A549 (cell line): ENCODE data around the gene C6. TPM values are rescaled to one million over a fixed set of nuclear protein-coding genes. Genes with fewer than 3 reads are reported as not detected.

Experiments used
- ATAC-seq, 2 experiments: fragments of 200-7000 bp in 1 of 2; fragments of >200 bp in 1 of 2; cut with Nextera tagmentation in 1 of 2; cut with Tn5 transposase in 1 of 2; 3 replicates each; pipeline versions ENCODE4 v1.8.0 to v1.9.1; 2018 to 2020; ENCODE audit warnings: mild to moderate bottlenecking in 1 of 2, moderate library complexity in 1 of 2
- CTCF ChIA-PET: fragments of 300-600 bp; sonication (Branson Sonifier 250); formaldehyde crosslinking; extraction: SDS; loops from one replicate; lab custom pipeline; 2021; ENCODE audit warnings: antibody characterized with exemption, inconsistent platforms; lab: Yijun Ruan, JAX
- POLR2A ChIA-PET: fragments of 350-600 bp; formaldehyde crosslinking; extraction: SDS; loops from one replicate; lab custom pipeline; 2021; ENCODE audit warnings: antibody characterized with exemption, inconsistent platforms; lab: Yijun Ruan, JAX
- DNase-seq, 2 experiments: peaks; one replicate each; pipeline versions ENCODE4 v3.0.0 to v3.0.0-alpha.2; 2011 to 2016; ENCODE audit warnings: low read depth in 1 of 2, low spot score in 1 of 2
- FAIRE-seq: peaks from 2 replicates; lab custom pipeline; 2011; peaks lifted over from hg19 to GRCh38; lab: Jason Lieb, UNC
- H3K27ac ChIP-seq, 2 experiments: fragments of >200 bp; sonication (Bioruptor Twin); formaldehyde crosslinking; 3 replicates each; pipeline ENCODE4 v1.5.1; 2016 to 2017
- H3K4me1 ChIP-seq: fragments of >200 bp; sonication (Bioruptor Twin); formaldehyde crosslinking; 3 replicates; pipeline ENCODE4 v1.6.1; 2016
- H3K4me2 ChIP-seq: fragments of >200 bp; sonication (Bioruptor Twin); formaldehyde crosslinking; 3 replicates; pipeline ENCODE4 v1.6.1; 2016
- H3K4me3 ChIP-seq: fragments of >200 bp; sonication (Bioruptor Twin); formaldehyde crosslinking; 3 replicates; pipeline ENCODE4 v1.5.1; 2016
- H3K9me3 ChIP-seq: fragments of >200 bp; sonication (Bioruptor Twin); formaldehyde crosslinking; 3 replicates; pipeline ENCODE4 v1.6.1; 2016
- CBX2 ChIP-seq: fragments of 200-600 bp; sonication (generic); IDR thresholded peaks from 2 replicates; pipeline ENCODE4 v1.6.1; 2016; ENCODE audit warnings: low read depth, mild to moderate bottlenecking, borderline replicate concordance
- CEBPB ChIP-seq, 2 experiments: fragments of >200 bp in 1 of 2; sonication (Bioruptor Twin) in 1 of 2; formaldehyde crosslinking in 1 of 2; IDR thresholded peaks; 2 replicates each; pipeline ENCODE4 v1.6.1; 2012 to 2016
- CTCF ChIP-seq: fragments of >200 bp; sonication (Bioruptor Twin); formaldehyde crosslinking; IDR thresholded peaks from 3 replicates; pipeline ENCODE4 v1.5.1; 2016
- EHF ChIP-seq: fragments of 250-450 bp; sonication (Bioruptor Pico); IDR thresholded peaks from 2 replicates; pipeline ENCODE4 v1.5.0; 2020; ENCODE audit warnings: mild to moderate bottlenecking
- EP300 ChIP-seq, 2 experiments: fragments of >200 bp; sonication (Bioruptor Twin); formaldehyde crosslinking; IDR thresholded peaks; 2 replicates in 1 of 2; 3 replicates in 1 of 2; pipeline ENCODE4 v1.6.1; 2016 to 2017
- FOSB ChIP-seq: fragments of 250-450 bp; sonication (Bioruptor Pico); IDR thresholded peaks from 2 replicates; pipeline ENCODE4 v1.5.0; 2020; ENCODE audit warnings: mild to moderate bottlenecking, moderate library complexity
- GATA3 ChIP-seq: IDR thresholded peaks from 2 replicates; pipeline ENCODE4 v1.6.1; 2012; ENCODE audit warnings: borderline replicate concordance
- HES2 ChIP-seq: fragments of >200 bp; sonication (Bioruptor Twin); formaldehyde crosslinking; IDR thresholded peaks from 2 replicates; pipeline ENCODE4 v1.6.1; 2016
- HMGXB4 ChIP-seq: fragments of 250-450 bp; sonication (Bioruptor Pico); IDR thresholded peaks from 2 replicates; pipeline ENCODE4 v1.5.0; 2021; ENCODE audit warnings: mild to moderate bottlenecking, moderate library complexity, borderline replicate concordance
- HOXA7 ChIP-seq: fragments of 250-450 bp; sonication (Bioruptor Pico); IDR thresholded peaks from 2 replicates; pipeline ENCODE4 v1.5.0; 2020; ENCODE audit warnings: mild to moderate bottlenecking, moderate library complexity
- MAFK ChIP-seq: fragments of 450-650 bp; IDR thresholded peaks from 2 replicates; pipeline ENCODE4 v1.6.1; 2014; ENCODE audit not compliant: partially characterized antibody
- MAZ ChIP-seq: fragments of 150-350 bp; IDR thresholded peaks from 2 replicates; pipeline ENCODE4 v1.6.1; 2014; ENCODE audit warnings: antibody characterized with exemption, low read depth, low read length, borderline replicate concordance
- NPAS2 ChIP-seq: fragments of 250-450 bp; sonication (Bioruptor Pico); IDR thresholded peaks from 2 replicates; pipeline ENCODE4 v1.8.0; 2022; ENCODE audit warnings: mild to moderate bottlenecking, moderate library complexity, borderline replicate concordance
- NR3C1 ChIP-seq: fragments of >200 bp; sonication (Bioruptor Twin); formaldehyde crosslinking; IDR thresholded peaks from 3 replicates; pipeline ENCODE4 v1.6.1; 2017
- PHF8 ChIP-seq: fragments of 200-600 bp; sonication (generic); IDR thresholded peaks from 2 replicates; pipeline ENCODE4 v1.6.1; 2016; ENCODE audit warnings: low read depth, mild to moderate bottlenecking, antibody characterized with exemption, moderate library complexity, borderline replicate concordance
- RAD21 ChIP-seq, 2 experiments: fragments of >200 bp in 1 of 2; sonication (Bioruptor Twin) in 1 of 2; formaldehyde crosslinking in 1 of 2; IDR thresholded peaks in 1 of 2; conservative IDR thresholded peaks in 1 of 2; 2 replicates in 1 of 2; 3 replicates in 1 of 2; pipeline ENCODE4 v1.6.1; 2012 to 2018; ENCODE audit warnings: inconsistent platforms in 1 of 2
- RARB ChIP-seq: fragments of 250-450 bp; sonication (Bioruptor Pico); IDR thresholded peaks from 2 replicates; pipeline ENCODE4 v1.8.0; 2021; ENCODE audit warnings: mild to moderate bottlenecking, moderate library complexity
- RFX5 ChIP-seq: fragments of 450-650 bp; IDR thresholded peaks from 2 replicates; pipeline ENCODE4 v1.7.1; 2014; ENCODE audit warnings: antibody characterized with exemption, mild to moderate bottlenecking, moderate library complexity
- SMC3 ChIP-seq: fragments of >200 bp; sonication (Bioruptor Twin); formaldehyde crosslinking; IDR thresholded peaks from 3 replicates; pipeline ENCODE4 v1.6.1; 2018; ENCODE audit warnings: inconsistent platforms
- USF2 ChIP-seq: fragments of 450-650 bp; IDR thresholded peaks from 2 replicates; pipeline ENCODE4 v1.6.1; 2014; ENCODE audit warnings: antibody characterized with exemption
- whole genome bisulfite sequencing: methylation state at CpG from one replicate; pipeline ENCODE4 v1.1.6; 2017; ENCODE audit errors: missing lambda C conversion rate; 5-methylcytosine and 5-hydroxymethylcytosine counted together
- polyA minus RNA-seq: library from RNA; depleted of rRNA, polyadenylated mRNA; stranded (reverse); fragments of >200 nt; gene quantifications from 2 replicates; pipeline ENCODE4 v1.2.3, GENCODE V29; 2011; rRNA and poly(A)+ RNA removed
- polyA plus RNA-seq, 4 experiments: library from polyadenylated mRNA; depleted of rRNA in 3 of 4; stranded (reverse); fragments of >200 nt; fragmentation: RNase III in 1 of 4; extraction: RNeasy Plus Mini Kit Qiagen cat#74134 plus additional on column Dnase treatment in 1 of 4; gene quantifications; 2 replicates in 3 of 4; 3 replicates in 1 of 4; pipeline ENCODE4 v1.2.3, GENCODE V29; 2011 to 2017
- TF ChIP-seq, protein P1 (sequence below): IDR thresholded peaks from 2 replicates; pipeline ENCODE4 v1.6.1; 2012
- TF ChIP-seq, protein P2 (sequence below): fragments of >200 bp; sonication (Bioruptor Twin); formaldehyde crosslinking; IDR thresholded peaks from 3 replicates; pipeline ENCODE4 v1.6.1; 2016

C6 gene
- not detected in 2 replicates for polyA plus RNA-seq (2011; rRNA removed)
- polyA plus RNA-seq (2012; cell fraction: cytosol; rRNA removed): not detected in 2 replicates
- not detected in 2 replicates for polyA plus RNA-seq (2012; cell fraction: nucleus; rRNA removed)
- polyA plus RNA-seq (2017; fragmentation: RNase III; extraction: RNeasy Plus Mini Kit Qiagen cat#74134 plus additional on column Dnase treatment): not detected in 3 replicates
- not detected in 2 replicates for polyA minus RNA-seq

DNA sequence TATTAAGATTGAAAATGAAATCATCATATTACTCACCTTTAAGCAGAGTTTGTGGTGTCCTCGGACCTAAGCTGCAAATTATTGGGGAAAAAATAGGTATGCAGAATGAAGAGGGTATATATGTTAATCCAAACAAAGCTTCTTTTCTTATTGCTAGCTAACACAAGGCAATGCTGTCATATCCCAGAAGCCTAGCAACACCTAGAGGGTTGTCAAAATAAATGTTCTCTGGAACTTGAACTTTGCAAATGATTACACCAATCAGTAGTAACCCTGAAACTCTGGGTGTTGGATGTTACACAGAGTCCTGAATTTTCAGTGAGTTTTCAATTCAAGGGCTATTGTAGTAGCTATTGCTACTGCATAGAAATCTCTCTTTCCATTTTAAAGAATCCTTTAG is at the start of gene C6:
TSS of gene C6 (minus strand) at position 193 of the 400 bp plus-strand sequence. CDS start 10,302 bp downstream, outside the sequence.
- Histone ChIP-seq H3K4me3 (no peak within 1 kb of the TSS), H3K4me2 (no peak within 1 kb of the TSS), H3K9me3 (no peaks in the 10 kb centered on the region), H3K4me1 (no peaks in the 10 kb centered on the region), H3K27ac (no peak within 1 kb of the TSS)
- DNase-seq: no peak
- FAIRE-seq: no peak
- ChIA-PET CTCF (no interaction called here), POLR2A (no interaction called here)
- TF ChIP-seq FOSB (CRISPR knock-in tag) (no peak), CTCF (no peak), HOXA7 (CRISPR knock-in tag) (no peak), CEBPB (IDR thresholded peaks at IDR 0.05) (no peak), MAFK (no peak), HMGXB4 (no peak), CBX2 (no peak), NR3C1 (no peak), PHF8 (no peak), EP300 (IDR thresholded peaks at IDR 0.05) (no peak)
- TF ChIP-seq, protein P1, sequence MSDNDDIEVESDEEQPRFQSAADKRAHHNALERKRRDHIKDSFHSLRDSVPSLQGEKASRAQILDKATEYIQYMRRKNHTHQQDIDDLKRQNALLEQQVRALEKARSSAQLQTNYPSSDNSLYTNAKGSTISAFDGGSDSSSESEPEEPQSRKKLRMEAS: no peak
- TF ChIP-seq, protein P2, sequence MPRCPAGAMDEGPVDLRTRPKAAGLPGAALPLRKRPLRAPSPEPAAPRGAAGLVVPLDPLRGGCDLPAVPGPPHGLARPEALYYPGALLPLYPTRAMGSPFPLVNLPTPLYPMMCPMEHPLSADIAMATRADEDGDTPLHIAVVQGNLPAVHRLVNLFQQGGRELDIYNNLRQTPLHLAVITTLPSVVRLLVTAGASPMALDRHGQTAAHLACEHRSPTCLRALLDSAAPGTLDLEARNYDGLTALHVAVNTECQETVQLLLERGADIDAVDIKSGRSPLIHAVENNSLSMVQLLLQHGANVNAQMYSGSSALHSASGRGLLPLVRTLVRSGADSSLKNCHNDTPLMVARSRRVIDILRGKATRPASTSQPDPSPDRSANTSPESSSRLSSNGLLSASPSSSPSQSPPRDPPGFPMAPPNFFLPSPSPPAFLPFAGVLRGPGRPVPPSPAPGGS: no peak
- 10% methylated on average over 1 of the region's 1 CpG for WGBS
- no peak for ATAC-seq

- POLR2A ChIA-PET: no interaction called here
- 71% methylated on average over 4 of the region's 4 CpGs for WGBS
Measured at GRCh38 chr5:41256400-41256799, 43.1 kb upstream of the C6 start.

More at GRCh38 chr5:41256400-41256799, 43.1 kb upstream of the C6 start:
- Histone ChIP-seq H3K9me3 (no peaks in the 10 kb centered on the region), H3K4me3 (no peak overlapping the region), H3K27ac (no peak overlapping the region), H3K4me1 (no peaks in the 10 kb centered on the region), H3K4me2 (no peak overlapping the region)
- no peak for ATAC-seq
- no peak for FAIRE-seq
- no peak for DNase-seq
- CTCF ChIA-PET: interaction anchor here (1.0 kb wide), 1 partner anchor 10 kb away, joined by 3 read pairs; no protein-coding TSS in a partner anchor
- no peak for TF ChIP-seq USF2
- no peak for TF ChIP-seq MAZ
- no peak for TF ChIP-seq NPAS2
- TF ChIP-seq RFX5: no peak
- TF ChIP-seq SMC3: no peak
- no peak for TF ChIP-seq RARB
- TF ChIP-seq, protein P2: no peak
- no peak for TF ChIP-seq RAD21 (conservative IDR thresholded peaks at IDR 0.05 in 1 of 2, IDR thresholded peaks at IDR 0.05 in 1 of 2)
- TF ChIP-seq EHF: no peak
- no peak for TF ChIP-seq GATA3
- no peak for TF ChIP-seq HMGXB4
- no peak for TF ChIP-seq HES2
- TF ChIP-seq, all 56 proteins: peak for 0
